T-helper 17 cell (primary cell): ENCODE measurements around the gene ARHGAP21. TPM values are rescaled to one million over a fixed set of nuclear protein-coding genes. Genes with fewer than 3 reads are reported as not detected.

Experiments
- ATAC-seq: fragments of 150-1000 bp; cut with Tn5 transposase; 2 replicates; pipeline ENCODE4 v1.10.0; 2021; ENCODE audit warnings: mild to moderate bottlenecking, moderate library complexity
- DNase-seq, 3 donors: peaks; one replicate each; pipeline versions ENCODE4 v3.0.0 to v3.0.0-alpha.2; 2020 to 2021
- H3K9me3 ChIP-seq: one replicate; pipeline ENCODE4 v1.7.0; 2013; ENCODE audit warnings: low read length, mild to moderate bottlenecking; ENCODE audit not compliant: control insufficient read depth, poor library complexity, severe bottlenecking
- H3K27ac Mint-ChIP-seq: one replicate; pipeline ENCODE4 v1.8.0; 2022; ENCODE audit warnings: mild to moderate bottlenecking, moderate library complexity, mixed read lengths
- H3K27me3 Mint-ChIP-seq: one replicate; pipeline ENCODE4 v1.8.0; 2022; ENCODE audit warnings: mixed read lengths
- H3K36me3 Mint-ChIP-seq: one replicate; pipeline ENCODE4 v1.8.0; 2022; ENCODE audit warnings: low read depth, mixed read lengths
- H3K4me1 Mint-ChIP-seq: one replicate; pipeline ENCODE4 v1.8.0; 2022; ENCODE audit warnings: mild to moderate bottlenecking, mixed read lengths
- H3K4me3 Mint-ChIP-seq: one replicate; pipeline ENCODE4 v1.8.0; 2022; ENCODE audit warnings: mild to moderate bottlenecking, moderate library complexity, mixed read lengths
- total RNA-seq, 4 donors: library from RNA in 2 of 4; stranded (reverse) in 2 of 4; gene quantifications; one replicate each; pipeline ENCODE4 v1.2.3 and lab custom pipeline; 2022 to 2026

ARHGAP21 gene
- total RNA-seq, 2 donors from 2014 or later, result 26.6 to 71.2 TPM

- Mint-ChIP-seq H3K27me3 (peaks cover 47% of the 10 kb centered on the region), H3K4me1 (no peaks in the 10 kb centered on the region), H3K36me3 (peaks cover 13% of the 10 kb centered on the region), H3K27ac (no peak overlapping the region), H3K4me3 (no peak overlapping the region)
- no peaks in the 10 kb centered on the region for H3K9me3 ChIP-seq
- ATAC-seq, result no peak
- no peak for DNase-seq
Observed at GRCh38 chr10:24568042-24568441, 155.6 kb downstream of the ARHGAP21 start.

DNA sequence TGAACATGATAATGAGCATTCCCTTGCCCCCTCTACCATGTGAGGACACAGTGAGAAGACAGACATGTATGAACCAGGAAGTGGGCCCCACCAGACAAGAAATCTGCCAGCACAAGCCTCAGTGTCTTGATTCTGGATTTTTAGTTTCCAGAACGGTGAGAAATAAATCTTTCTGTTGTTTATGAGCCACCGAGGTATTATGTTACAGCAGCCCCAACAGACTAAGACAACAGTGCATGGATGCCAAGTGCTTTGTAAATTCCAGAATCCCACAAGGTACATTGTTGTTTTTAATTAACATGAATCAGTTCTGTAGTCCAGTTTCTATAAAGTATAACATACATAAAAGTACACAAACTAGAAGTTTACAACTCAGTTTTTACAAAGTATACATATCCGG lies 162.2 kb downstream of the ARHGAP21 start:
- peaks cover 4% of the 10 kb centered on the region for H3K4me1 Mint-ChIP-seq
- H3K27me3 Mint-ChIP-seq, result peaks cover 13% of the 10 kb centered on the region
- ATAC-seq (no peak), DNase-seq (no peak)
- no peaks in the 10 kb centered on the region for H3K9me3 ChIP-seq
- peaks cover 4% of the 10 kb centered on the region for H3K36me3 Mint-ChIP-seq
- H3K27ac Mint-ChIP-seq, result no peak overlapping the region
- H3K4me3 Mint-ChIP-seq, result no peak overlapping the region

DNA sequence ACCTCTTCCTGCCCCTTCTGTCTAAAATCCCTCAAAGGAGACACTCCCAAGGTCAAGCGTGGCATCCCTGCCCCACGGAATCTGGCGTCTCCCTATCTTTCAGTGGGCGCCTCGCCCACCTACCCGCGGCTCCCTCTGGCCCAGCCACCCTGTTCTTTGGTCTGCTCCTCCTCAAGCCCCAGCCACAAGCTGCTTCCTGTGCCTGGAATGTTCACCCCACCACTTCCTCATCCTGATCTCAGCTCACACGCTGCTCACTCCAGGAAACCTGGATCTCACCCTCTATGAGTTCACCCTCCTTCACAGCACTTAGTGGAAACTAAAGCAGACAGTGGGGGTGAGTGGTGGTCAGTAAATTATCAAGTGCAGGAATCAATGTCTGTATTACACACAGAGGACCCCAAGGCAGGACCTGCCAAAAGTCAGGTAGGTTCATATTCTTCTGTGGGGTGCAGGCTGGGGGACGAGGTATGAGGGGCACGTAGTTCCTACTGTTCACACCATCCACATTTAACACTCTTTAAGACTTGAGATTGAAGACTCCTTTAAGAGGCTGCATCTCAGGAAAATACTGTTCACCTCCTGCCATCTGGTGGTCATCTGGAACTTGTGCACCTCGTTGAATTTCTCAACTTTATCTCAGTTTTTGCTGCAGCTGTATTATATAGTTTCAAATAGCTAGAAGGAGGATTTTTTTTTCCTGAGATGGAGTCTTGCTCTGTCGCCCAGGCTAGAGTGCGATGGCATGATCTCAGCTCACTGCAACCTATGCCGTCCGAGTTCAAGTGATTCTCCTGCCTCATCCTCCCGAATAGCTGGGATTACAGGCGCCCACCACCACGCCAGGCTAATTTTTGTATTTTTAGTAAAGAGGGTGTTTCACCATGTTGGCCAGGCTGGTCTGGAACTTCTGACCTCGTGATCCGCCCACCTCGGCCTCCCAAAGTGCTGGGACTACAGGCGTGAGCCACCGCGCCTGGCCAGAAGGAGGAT lies 166.6 kb downstream of the ARHGAP21 start:
- H3K27me3 Mint-ChIP-seq, result peaks cover 20% of the 10 kb centered on the region
- no peak overlapping the region for H3K4me3 Mint-ChIP-seq
- no peak for DNase-seq
- no peaks in the 10 kb centered on the region for H3K9me3 ChIP-seq
- H3K4me1 Mint-ChIP-seq, result peaks cover 4% of the 10 kb centered on the region
- H3K36me3 Mint-ChIP-seq, result no peaks in the 10 kb centered on the region
- H3K27ac Mint-ChIP-seq, result no peak overlapping the region
- peak; percentile 46 for ATAC-seq

DNA sequence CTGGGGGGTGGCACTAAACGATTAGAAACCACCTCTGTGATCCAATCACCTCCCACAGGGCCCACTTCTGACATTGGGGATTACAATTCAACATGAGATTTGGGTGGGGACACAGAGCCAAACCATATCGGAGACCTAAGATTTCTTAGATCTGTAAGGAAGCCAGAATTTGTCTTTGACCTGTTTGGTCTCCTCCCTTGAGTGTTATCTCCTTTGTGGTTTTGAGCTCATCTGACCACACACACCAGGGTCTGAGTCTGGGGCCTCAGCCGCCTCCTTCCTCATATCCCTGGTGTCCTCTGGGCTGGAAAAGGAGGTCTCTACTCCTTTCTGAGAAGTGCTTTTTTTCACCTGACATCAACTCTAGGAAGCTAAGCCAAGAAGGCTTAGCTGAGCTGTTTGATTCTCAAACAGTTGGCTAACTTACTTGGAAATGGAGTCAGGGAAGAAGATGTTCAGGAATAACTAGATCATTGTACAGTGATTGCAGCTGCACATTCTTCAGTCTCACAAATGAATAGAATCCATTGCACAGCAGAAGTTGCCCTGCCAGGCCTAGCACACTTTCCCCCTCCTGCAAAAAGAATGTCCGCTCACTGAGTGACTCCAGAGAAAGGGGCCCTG lies 167.4 kb downstream of the ARHGAP21 start:
- Mint-ChIP-seq H3K27me3 (peaks cover 20% of the 10 kb centered on the region), H3K4me3 (no peak overlapping the region), H3K4me1 (peaks cover 4% of the 10 kb centered on the region), H3K27ac (no peak overlapping the region), H3K36me3 (no peaks in the 10 kb centered on the region)
- H3K9me3 ChIP-seq, result no peaks in the 10 kb centered on the region
- DNase-seq (no peak), ATAC-seq (no peak)

GRCh38 chr10:24554036-24554435 lies 169.7 kb downstream of the ARHGAP21 start:
- DNase-seq (no peak), ATAC-seq (no peak)
- H3K27ac Mint-ChIP-seq, result no peak overlapping the region
- no peaks in the 10 kb centered on the region for H3K36me3 Mint-ChIP-seq
- H3K4me3 Mint-ChIP-seq, result no peak overlapping the region
- H3K9me3 ChIP-seq, result no peaks in the 10 kb centered on the region
- H3K27me3 Mint-ChIP-seq, result peaks cover 33% of the 10 kb centered on the region
- peaks cover 4% of the 10 kb centered on the region for H3K4me1 Mint-ChIP-seq

DNA sequence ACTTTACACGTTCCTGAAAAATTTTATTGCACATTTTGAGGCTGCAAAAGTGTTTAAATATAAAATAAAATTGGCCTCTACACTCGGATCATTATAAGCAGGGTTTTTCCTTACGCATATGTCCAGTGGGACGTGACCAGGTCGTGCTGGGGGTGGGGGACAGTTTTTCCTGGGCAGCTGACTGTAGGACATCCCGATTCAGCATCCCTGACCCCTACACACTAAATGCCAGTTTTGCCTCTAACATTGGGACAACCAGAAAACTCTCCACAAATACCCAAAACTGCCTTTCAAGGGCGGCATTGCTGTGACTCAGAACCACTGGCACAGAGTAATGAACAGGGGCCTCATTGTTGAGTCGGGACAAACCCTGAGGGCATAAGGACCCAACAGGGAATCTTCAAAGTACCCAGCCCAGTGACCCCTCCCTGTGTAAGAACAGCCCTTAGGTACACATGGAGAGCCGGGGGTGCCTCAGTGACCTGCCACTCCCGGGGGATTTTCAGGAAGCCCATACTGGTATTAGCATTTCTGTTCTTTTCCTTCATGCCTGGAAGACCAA lies 170.6 kb downstream of the ARHGAP21 start:
- DNase-seq (no peak), ATAC-seq (no peak)
- H3K27ac Mint-ChIP-seq, result no peak overlapping the region
- H3K27me3 Mint-ChIP-seq, result peaks cover 28% of the 10 kb centered on the region
- peaks cover 4% of the 10 kb centered on the region for H3K4me1 Mint-ChIP-seq
- no peaks in the 10 kb centered on the region for H3K9me3 ChIP-seq
- H3K36me3 Mint-ChIP-seq, result no peaks in the 10 kb centered on the region
- H3K4me3 Mint-ChIP-seq, result no peak overlapping the region

DNA sequence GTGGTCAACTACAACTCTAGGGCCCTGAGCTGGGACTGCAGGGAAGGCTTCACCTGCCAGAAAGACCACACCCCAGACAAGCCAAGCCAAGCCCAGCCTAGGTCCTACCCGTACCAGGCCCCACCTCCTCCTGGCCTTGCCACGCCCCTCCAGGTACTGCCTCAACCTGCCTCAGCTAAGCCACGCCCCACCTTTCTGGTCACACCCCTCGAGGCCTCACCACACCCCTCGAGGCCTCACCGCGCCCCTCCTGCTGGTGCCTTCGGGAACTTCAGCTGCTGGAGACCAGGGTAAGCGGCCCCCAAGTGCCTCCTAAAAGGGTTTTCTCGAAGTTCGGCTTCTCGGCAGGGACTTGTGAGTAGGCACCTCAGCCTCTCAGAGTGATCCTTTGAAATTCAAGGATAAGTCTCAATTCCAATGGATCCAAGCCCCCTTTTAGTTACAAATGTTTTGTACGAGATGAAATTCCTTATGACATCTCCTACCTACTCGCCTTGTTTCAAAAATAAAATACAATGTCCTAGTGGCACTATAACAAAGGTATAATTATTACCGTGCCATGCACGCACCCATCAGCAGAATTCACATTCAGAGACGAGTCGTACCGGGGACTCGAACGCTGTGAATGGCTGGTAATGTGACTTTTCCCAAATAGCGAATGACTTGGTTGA lies 171.2 kb downstream of the ARHGAP21 start:
- Mint-ChIP-seq H3K4me3 (no peak overlapping the region), H3K27ac (no peak overlapping the region), H3K36me3 (no peaks in the 10 kb centered on the region), H3K4me1 (peaks cover 4% of the 10 kb centered on the region), H3K27me3 (peaks cover 26% of the 10 kb centered on the region)
- DNase-seq (no peak), ATAC-seq (peak; percentile 48)
- no peaks in the 10 kb centered on the region for H3K9me3 ChIP-seq

DNA sequence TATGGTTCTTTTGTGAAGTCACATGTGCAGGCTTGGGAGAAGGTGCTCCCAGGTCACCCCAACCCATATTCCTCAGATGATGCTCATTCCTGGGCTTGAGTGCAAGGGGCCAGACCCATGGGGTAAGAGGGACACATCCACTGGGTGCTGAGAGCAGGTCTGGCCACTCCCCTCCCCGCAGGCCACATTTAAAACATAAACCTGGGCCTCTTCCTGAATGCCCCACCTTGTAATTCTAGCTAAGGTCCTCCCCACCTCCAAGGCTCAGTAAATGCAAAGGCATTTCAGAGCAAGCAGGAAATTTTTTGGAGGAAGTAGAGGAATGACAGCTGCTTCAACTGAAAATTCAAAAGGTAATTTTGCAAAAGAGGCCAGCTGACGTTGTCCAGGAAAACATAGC lies 172.5 kb downstream of the ARHGAP21 start:
- Mint-ChIP-seq H3K4me3 (no peak overlapping the region), H3K36me3 (no peaks in the 10 kb centered on the region), H3K27ac (no peak overlapping the region), H3K27me3 (peaks cover 20% of the 10 kb centered on the region), H3K4me1 (no peaks in the 10 kb centered on the region)
- H3K9me3 ChIP-seq, result no peaks in the 10 kb centered on the region
- no peak for ATAC-seq
- no peak for DNase-seq

DNA sequence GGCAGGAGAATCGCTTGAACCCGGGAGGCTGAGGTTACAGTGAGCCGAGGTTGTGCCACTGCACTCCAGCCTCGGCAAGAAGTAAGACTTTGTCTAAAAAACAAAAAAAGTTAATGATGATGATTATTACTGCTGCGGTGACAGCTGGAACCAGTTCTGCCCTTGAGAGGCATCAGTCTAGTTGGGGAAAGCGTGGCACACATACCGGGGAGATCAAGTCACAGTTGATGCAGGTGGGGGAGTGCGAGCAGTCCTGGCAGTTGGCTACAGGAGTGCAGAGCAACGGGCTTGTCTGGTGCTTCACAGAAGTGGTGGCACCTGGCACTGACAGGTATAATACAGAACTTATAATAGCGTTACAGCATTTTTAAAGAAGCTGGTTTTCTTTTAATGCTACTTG lies 173.0 kb downstream of the ARHGAP21 start:
- H3K4me3 Mint-ChIP-seq, result no peak overlapping the region
- no peaks in the 10 kb centered on the region for H3K36me3 Mint-ChIP-seq
- no peaks in the 10 kb centered on the region for H3K9me3 ChIP-seq
- ATAC-seq, result no peak
- no peak overlapping the region for H3K27ac Mint-ChIP-seq
- no peaks in the 10 kb centered on the region for H3K4me1 Mint-ChIP-seq
- no peak for DNase-seq
- H3K27me3 Mint-ChIP-seq, result peaks cover 18% of the 10 kb centered on the region

- H3K36me3 Mint-ChIP-seq, result no peaks in the 10 kb centered on the region
- no peak overlapping the region for H3K27ac Mint-ChIP-seq
- no peaks in the 10 kb centered on the region for H3K4me1 Mint-ChIP-seq
- DNase-seq (no peak), ATAC-seq (no peak)
- no peak overlapping the region for H3K4me3 Mint-ChIP-seq
- H3K27me3 Mint-ChIP-seq, result peaks cover 23% of the 10 kb centered on the region
- no peaks in the 10 kb centered on the region for H3K9me3 ChIP-seq
Observed at GRCh38 chr10:24545585-24545984, 178.1 kb downstream of the ARHGAP21 start.

- no peak for ATAC-seq
- Mint-ChIP-seq H3K4me1 (no peaks in the 10 kb centered on the region), H3K27me3 (peaks cover 16% of the 10 kb centered on the region), H3K27ac (no peak overlapping the region), H3K4me3 (no peak overlapping the region), H3K36me3 (no peaks in the 10 kb centered on the region)
- H3K9me3 ChIP-seq, result no peaks in the 10 kb centered on the region
- DNase-seq, result no peak
Observed at GRCh38 chr10:24544776-24545175, 178.9 kb downstream of the ARHGAP21 start.

GRCh38 chr10:24542314-24543270 lies 181.1 kb downstream of the ARHGAP21 start:
- Mint-ChIP-seq H3K4me1 (no peaks in the 10 kb centered on the region), H3K27me3 (peaks cover 12% of the 10 kb centered on the region), H3K27ac (no peak overlapping the region), H3K4me3 (no peak overlapping the region), H3K36me3 (no peaks in the 10 kb centered on the region)
- no peaks in the 10 kb centered on the region for H3K9me3 ChIP-seq
- ATAC-seq (no peak), DNase-seq (no peak)
